ENCODE results near the gene UCHL5.

DNA sequence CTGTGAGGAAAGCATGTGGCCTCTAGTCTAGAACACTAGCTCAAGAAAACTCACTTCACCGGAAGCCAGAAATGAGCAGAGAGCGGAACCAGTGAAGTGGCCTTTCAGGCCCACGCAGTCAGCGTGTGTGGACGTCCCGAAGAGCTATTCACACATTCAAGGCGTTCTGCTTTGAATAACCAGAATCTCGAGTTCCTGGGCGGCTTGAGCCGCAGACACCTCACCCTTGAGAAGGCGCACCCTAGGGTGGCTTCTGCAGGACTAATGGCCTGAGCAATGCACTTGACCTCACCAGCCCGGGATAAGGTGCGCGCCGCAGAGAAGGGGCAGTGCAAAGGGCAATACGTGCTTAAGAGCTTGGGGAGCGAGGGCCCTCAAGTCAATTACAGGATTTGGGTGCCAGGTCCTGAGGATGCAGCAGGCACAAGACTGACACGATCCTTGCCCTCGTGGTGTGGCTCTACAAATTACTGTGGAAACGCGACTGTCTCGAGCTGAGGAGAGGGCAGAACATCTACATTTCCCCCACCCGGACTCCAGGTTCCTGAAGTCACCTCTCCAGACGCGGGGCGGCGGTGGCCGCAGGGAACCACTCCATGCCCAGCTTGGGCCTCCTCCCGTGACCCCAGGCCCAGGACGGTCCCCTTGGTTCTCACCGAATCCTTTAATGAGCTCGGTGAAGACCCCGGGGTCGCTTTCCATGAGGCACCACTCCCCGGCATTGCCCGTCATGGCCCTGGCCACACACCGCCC, 455 bp downstream of the UCHL5 start:
- TF ChIP-seq CTCF (IDR thresholded peaks at IDR 0.05) (no peak), EZH2 (IDR thresholded peaks at IDR 0.05; ENCODE audit: borderline replicate concordance, insufficient read depth, low read depth, low read length, poor library complexity, severe bottlenecking) (no peak)
